ENCODE data around the gene ABHD4. TPM values are rescaled to one million over a fixed set of nuclear protein-coding genes. Genes with fewer than 3 reads are reported as not detected.
A peak's percentile ranks its signal among the peaks of the same experiment; 100 is the strongest.
"Not testable (repeated sequence)": the region's sequence is repeated elsewhere in the genome, so short reads cannot be mapped to it uniquely, and the experiment has no call there.

The ABHD4 gene
- total RNA-seq, 1 donor from 2014 or later, result 20.0 TPM

DNA sequence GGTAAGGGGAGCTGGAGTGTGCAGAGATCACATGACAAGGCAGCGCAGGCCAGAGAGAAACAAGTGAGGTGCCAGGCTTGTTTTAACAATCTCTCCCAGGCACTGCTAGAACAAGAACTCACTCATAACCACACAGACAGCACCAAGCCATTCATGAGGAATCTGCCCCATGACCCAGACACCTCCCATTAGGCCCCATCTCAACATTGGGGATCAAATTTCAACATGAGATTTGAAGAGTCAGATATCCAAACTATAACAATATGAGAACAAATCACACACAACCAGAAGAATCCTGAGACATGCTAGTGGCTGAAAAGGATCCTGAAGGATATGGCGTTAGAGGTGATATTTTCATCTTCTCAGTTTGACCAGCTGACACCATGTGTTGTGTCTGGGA, 24.2 kb downstream of the ABHD4 start:
- no peak for ATAC-seq
- DNase-seq (ENCODE audit: low spot score), result no peak

DNA sequence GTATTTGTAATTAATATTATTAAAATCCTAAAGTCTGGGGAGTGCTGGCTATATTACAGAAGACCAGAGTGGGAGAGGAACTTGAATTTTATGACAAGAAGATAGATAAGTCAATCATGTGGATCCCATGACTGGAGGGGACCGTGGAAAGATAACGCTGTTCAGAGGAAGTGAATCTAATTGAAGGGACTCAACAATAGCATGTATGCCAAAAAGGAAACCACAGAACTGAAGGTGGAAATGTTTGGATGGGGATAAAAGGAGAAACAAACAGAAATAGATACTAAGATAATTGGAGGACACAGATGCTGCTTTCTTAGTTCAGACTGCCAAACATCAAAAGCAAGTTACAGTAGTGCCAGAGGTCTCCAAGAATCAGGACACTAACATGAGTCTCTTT, 24.9 kb downstream of the ABHD4 start:
- ATAC-seq (no peak), DNase-seq (ENCODE audit: low spot score) (no peak)

DNA sequence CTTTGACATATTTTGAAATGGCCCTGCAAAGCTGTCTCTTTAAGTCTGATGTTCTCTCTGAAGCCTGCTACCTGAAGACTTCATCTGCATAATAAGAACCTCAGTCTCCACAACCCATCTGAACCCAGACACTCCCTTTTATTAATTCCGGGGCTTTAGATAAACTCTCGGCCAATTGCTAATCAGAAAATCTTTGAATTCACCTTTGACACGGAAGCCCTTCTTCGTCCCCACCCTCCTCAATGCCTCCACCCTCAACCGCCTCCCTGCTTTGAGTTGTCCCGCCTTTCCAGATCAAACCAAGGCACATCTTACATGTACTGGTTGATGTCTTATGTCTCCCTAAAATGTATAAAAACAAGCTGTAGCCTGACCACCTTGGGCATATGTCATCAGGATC, 28.5 kb downstream of the ABHD4 start:
- ATAC-seq (no peak), DNase-seq (ENCODE audit: low spot score) (no peak)

DNA sequence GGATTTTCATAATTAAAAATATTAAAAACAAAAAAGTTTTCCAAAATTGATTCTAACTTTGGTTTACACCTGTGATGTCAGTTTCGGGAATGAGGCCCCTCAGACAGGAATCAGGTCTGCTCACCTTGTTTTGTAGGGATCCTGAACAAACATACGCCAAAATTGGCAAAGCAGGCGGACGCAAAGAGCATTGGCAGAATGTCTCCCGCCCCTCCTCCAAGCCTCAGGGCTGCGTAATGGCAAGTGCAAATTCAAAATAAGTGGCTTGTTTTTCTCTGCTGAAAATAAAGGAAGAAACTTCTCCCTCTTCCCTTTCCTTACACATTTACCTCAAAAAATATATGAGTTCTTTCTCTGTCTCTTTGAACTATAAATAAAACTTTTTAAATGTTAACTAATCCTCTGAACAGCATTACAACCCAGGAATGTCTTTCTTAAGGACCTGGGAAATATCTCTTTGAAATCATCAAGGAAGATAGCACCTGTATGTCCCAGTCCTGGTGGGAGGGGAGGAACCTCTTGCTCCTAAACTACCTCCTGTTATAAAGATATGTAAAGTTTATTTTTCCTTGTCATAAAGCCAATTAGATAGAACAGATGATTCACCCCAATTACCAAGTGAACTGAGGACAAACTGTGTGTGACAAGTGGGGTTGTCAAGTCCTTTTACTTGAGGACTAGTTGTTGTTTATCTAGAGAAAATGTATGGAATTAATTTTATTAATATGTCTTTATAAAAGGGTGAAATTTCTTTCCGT, 29.6 kb downstream of the ABHD4 start:
- DNase-seq (ENCODE audit: low spot score), result no peak
- ATAC-seq, result no peak

DNA sequence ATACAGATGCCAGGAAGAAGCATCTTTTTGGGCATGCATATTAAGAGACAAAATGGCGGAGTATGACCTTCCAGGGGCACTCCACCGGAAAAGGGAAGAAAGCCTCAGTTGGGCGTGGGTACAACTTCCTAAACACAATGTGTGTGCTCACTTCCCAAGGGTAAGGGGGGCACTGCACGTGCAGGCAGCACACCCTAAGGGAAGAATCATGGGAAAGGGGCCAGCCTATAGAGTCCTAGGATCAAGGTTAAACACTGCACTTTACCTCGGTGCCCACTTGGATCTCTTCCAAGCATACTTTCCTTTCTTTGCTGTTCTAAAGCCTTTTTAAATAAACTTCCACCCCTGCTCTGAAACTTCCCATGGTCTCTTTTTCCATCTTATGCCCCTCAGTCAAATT, 31.3 kb downstream of the ABHD4 start:
- DNase-seq (ENCODE audit: low spot score), result no peak
- no peak for ATAC-seq

DNA sequence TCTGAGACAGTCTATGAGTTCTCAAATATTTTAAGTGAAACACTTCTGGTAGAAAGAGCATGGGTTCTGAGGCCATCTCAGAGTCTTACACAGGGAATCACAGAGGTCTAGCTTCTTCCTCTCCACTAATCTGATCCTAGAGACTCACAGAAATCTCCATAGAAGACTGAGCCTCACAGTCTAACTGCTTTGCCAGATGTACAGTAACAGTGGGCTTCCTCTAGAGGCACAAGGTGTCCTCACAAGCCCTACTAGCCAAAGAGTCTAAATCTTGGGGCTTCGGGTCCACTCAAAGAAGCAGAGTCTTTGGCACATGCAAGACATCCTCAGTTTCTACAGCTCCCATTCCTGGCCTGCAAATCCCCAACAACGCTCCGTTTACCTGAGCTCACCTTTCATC, 32.0 kb downstream of the ABHD4 start:
- DNase-seq (ENCODE audit: low spot score), result no peak
- ATAC-seq, result no peak

DNA sequence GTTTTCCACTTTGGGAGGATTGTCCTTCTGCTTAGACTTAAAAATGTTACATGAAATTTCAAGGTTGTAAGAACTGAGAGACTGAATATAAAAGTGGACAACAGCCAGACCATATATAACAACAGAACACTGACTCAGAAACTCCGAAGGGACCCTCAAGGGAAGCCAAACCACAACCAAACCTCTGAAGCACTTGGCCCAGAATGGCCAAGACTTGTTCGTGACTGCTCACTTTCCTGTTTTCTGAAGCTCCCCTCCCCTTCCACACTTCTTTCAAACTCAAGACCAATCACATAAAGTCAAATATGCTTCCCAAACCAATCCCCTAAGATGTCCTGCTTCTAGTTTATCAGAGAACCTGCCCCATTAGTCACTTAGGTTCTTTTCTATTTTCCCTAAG, 32.4 kb downstream of the ABHD4 start:
- ATAC-seq, result no peak
- no peak for DNase-seq (ENCODE audit: low spot score)

DNA sequence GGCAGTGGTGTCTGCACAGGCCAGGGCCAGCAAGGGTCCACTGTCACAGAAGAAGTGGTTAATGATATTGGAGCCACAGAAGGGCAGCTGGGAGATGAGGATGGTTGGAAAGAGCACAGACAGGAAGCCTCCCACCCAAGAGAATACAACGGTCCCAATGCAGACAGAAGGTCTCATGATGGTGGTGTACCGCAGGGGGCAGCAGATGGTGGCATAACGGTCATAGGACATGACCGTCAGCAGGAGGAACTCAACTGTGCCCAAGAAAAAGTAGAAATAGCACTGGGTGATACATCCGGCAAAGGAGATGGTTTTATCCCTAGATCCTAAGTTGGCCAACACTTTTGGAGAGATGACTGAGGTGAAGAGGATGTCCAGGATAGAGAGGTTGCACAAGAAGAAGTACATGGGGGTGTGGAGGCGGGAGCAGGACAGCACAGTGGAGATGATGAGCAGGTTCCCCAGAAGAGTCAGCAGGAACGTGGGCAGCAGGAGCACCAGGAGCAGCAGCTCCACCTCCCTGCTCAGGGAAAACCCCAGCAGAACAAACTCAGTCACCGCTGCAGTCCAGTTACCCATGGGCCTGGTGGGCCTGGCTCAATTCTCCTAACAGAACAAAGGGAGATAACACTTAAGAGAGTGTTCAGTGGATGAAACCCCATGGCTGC, 36.3 kb downstream of the ABHD4 start:
- ATAC-seq (no peak), DNase-seq (ENCODE audit: low spot score) (no peak)

DNA sequence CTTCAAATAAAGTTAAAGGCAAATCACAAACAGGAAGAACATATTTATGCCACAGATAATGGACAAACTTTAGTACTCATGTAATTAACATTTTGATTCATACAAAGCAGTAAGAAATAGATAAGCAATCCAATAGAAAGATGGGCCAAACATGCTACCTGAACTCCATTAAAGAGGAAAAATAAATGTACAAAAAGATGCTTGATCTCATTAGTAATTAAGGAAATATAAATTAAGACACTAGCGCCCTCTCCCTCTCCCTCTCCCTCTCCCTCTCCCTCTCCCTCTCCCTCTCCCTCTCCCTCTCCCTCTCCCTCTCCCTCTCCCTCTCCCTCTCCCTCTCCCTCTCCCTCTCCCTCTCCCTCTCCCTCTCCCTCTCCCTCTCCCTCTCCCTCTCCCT, 37.9 kb downstream of the ABHD4 start:
- ATAC-seq; DNase-seq (ENCODE audit: low spot score): not testable (repeated sequence)

DNA sequence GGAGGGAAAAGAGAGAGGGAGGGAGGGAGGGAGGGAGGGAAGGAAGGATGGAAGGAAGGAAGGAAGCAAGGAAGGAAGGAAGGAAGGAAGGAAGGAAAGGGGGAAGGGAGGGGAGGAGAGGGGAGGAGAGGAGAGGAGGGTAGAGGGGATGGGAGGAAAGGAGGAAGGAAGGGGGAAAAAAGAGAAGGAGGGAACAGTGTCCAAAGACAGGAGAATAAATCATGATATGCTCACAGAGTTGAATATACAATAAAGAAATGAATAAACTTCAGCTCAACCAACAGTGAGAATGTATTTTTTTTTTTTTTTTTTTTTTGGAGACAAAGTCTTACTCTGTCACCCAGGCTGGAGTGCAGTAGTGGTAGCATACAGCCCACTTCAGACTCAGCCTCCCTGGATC, 42.1 kb downstream of the ABHD4 start:
- DNase-seq (ENCODE audit: low spot score), result no peak

DNA sequence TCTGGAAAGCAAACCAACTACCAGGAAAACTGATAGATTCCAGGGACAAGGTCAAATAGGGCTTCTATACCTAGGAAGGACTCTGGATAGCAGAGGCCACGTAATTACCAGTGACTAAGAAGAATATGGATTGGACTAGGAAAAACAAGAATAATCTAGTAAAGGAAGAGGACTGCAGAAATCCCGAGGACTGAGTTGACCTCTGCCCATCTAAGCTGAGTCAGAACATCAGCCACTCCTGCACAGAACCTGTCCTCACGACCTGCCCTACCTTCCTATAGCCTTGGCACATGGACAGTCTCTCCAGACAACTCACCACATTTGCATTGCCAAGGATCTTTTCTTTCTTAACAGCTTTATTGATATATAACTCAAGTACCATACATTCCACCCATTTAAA, 43.7 kb downstream of the ABHD4 start:
- DNase-seq (ENCODE audit: low spot score) (no peak), ATAC-seq (no peak)

More for the DNA sequence above, 42.1 kb downstream of the ABHD4 start:
- no peak for ATAC-seq

DNA sequence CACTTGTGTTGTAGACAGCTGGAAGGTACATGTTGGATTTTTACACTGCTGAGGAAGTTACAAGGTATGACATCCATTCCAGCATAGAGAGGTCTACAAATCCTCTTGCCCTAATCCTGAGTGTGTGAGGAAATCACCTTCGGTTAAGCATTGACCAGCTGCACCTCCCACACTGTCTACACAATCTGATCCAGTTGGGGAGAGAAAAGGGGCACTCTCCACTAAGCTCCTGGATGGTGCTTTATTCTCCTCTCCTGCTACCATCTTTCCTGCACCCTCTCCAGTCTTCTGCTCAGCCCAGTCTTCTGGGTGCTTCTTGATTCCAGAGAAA, 46.2 kb downstream of the ABHD4 start, which contains the start of gene OR6J1:
Gene OR6J1, minus strand, starts transcription at position 48 of the 331 bp plus-strand sequence. CDS start 9,541 bp downstream, outside the sequence.
- ATAC-seq, result peak; percentile 38
- DNase-seq (ENCODE audit: low spot score), result no peak

DNA sequence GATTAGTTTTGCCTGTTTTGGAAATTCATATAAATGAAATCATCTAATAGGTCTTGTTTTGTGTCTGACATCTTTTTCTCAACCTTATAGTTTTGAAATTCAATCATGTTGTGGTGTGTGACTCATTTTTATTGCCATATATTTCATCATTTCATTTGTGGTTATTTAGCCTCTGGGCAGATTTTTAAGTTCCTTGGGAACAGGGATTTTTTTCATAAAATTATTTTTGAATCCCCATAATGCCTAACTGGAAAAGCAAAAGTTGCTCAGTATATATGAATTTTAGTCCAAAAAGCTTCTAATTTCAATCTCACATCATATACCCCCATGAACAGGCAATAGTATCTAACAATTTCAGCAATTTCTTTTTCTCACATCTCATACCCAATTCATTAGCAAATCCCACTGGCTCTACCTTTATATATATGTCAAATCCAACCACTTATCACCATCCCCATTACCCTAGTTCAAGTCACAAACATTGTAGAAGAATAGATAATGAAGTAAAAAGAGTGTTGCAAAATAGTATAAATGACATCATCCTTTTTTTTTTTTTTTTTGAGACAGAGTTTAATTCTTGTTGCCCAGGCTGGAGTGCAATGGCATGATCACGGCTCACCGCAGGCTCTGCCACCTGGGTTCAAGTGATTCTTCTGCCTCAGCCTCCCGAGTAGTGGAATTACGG, 48.6 kb downstream of the ABHD4 start:
- ATAC-seq, result no peak
- DNase-seq (ENCODE audit: low spot score), result no peak

DNA sequence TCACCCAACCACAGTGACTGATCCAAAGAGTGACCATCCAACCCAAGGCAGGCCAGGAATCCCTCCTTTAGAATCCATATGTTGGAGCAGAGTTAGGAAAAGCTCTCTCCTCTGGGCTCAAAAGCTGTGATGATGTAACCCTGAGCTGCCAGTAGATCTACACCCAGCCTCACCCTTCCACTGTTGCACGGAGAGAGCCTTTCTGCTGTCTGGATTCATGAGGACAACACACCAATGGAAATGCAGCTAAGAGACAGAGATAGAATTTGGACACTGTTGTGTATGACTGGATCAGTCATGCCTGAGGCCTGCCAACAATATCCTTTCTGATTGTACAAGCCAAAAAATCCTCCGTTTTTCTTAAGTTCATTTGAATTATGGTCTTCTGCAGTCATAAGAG, 50.4 kb downstream of the ABHD4 start:
- DNase-seq (ENCODE audit: low spot score), result no peak
- no peak for ATAC-seq

DNA sequence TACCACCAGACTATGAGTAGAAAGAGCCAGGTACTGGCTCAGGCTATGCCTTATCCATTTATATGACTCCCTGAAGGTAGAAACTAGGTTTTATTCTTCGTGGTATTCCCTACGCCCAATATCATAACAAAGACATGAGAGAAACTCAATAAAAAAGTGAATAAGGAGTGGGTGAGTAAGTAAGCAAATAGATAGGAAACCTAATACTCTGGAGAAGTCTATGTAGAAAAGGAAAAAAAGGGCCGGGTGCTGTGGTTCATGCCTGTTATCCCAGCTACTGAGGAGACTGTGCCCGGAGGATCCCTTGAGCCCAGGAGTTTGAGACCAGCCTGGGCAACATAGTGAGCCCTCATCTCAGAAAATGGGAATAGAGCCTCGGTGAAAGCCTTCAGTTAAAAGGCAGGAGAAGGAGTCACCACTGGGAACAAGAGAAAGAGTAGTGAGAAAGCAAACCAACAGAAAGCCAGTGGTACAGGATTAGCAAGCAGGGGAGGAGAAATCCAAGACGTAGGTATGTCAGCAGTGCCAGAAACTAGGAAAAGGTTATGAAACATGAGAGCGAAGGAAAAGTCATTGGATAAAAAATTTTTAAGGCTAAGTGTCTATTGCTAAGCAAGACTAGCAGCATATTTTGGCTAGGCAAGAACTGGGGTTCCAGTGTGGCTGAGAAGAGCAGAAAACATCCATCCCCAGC, 52.1 kb downstream of the ABHD4 start:
- DNase-seq (ENCODE audit: low spot score) (no peak), ATAC-seq (no peak)

DNA sequence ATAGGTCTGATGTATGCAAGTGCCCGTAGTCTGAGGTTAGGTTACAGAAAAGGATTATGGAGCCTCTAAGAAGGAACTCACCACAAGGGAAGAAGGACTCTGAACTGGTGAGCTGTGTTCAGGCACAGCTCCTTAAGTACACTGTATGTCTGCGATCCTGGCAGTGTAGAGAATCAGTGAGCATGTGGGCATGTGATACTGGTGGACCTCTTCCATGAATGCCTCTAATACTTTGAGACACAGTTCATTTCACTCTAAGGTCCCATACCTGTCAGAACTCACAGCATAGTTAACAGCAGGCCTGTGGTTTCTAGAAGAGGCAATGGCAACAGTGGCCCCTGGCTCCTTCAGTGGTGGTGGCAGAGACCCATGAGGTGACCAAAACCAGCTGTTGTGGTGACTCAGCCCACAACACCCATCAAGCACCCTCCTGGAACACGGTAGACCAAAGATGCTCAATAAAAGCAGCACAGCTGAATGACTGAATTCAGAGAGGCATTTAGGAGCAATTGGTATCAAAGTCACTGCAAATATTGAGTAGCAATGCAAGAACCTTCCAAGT, 52.9 kb downstream of the ABHD4 start:
- DNase-seq (ENCODE audit: low spot score), result no peak
- no peak for ATAC-seq

DNA sequence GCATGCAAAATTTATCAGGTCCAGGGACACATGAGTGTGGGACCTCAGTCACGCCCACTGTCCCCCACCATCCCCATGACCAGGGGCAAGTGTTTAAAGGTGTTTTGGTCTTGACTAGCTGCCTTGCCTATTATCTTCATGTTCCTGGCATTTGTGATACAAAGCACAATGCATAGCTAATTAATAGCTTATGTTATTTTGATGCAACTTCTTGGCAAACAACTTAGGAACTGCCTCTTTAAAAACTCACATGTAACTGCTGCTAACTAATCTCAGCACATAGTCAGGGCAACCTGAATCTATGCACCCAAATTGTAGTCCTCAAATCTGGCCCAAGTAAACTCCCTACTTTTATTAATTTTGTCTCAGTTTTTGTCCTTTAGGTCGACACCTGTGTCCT, 53.5 kb downstream of the ABHD4 start:
- no peak for DNase-seq (ENCODE audit: low spot score)
- no peak for ATAC-seq

DNA sequence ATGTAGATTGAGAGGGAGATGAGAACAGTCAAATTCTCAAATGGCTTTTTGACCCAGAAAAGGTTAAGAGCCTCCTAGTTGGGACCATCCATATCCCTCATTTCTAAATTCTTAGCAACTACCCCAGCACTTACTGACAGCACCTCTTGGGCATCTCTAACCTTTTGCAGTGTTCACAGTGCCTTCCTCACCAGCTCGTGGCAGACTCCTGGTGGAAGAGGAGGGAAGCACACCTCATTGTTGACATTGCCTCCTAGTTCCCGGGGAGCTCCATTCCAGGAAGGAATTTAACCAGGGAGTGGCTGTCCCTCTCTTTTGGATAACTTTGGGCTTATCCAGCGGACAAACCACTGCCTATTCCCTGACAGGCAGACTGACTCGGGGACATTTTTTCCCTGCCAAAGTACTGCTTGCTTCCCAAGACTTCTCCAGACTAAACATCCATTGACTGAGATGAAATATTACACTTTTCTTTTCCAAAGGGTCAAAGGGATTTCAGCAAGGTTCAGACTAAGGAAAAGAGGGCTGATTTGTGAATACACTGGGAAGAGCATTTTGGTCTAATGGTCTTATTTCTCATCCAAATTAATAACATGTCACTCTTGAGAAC, 55.0 kb downstream of the ABHD4 start:
- ATAC-seq (peak; percentile 99), DNase-seq (ENCODE audit: low spot score) (peak; percentile 64)

DNA sequence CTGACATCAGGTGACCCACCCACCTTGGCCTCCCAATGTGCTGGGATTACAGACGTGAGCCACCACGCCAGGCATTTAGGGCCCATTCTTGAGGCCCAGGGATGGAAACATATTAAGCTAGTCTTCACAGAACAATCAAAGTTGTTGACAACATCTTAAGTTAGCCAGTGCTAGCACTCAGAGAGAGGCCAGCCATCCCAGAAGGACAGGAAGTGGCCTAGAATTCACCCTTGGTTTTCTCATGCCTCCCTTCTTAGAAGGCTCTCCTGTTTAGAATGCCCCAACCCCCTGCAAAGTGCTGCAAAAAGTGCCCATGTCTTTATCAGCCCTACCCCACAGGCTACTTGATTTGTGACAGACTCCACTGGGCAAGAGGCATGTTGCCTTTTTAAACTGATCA, 58.1 kb downstream of the ABHD4 start:
- no peak for ATAC-seq
- no peak for DNase-seq (ENCODE audit: low spot score)

DNA sequence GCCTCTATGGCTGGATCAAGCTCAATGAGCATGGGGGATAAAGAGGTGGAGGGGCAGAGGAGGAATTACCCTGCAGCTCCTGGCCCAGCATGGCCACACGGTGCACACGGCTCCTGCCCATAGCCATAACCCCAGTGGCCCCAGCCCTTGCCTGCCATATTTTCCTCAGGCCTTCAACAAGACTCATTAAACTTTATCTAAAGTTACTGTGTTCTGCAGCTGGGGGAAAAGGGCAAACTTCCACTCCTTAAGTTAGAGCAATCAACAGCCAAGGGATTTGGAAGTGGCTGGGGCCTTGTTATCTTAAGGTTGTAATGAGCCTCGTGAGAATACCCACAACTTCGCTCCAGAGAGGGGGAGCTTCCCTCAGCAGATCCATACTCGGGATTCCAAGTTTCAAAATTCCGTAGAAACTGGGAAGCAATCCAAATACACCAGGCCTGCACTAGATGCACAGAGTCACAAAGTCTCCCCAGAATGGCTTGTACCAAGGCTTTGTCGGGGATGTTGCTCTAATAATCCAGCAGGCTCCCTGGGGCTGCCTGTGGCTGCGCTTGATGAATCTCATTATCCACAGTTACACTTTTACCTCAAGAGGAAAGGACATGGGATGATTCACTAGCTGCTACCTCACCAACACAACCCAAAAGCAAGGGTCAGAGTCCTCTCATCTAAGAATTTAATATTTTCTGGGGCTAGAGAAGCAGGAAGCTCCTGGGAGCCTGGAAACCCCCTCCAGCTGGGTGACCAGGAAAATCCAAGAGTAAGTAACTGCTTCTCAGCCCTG, 59.0 kb downstream of the ABHD4 start:
- DNase-seq (ENCODE audit: low spot score) (no peak), ATAC-seq (no peak)
